Tibial nerve (tissue), 4 donors: ENCODE measurements around the gene BPIFB1. TPM values are rescaled to one million over a fixed set of nuclear protein-coding genes. Genes with fewer than 3 reads are reported as not detected.

Experiments
- DNase-seq, 2 donors: peaks; one replicate each; pipeline ENCODE4 v3.0.0-alpha.2; 2019; ENCODE audit warnings: low spot score in 2 of 2
- H3K27ac ChIP-seq, 4 donors: fragments of 200-600 bp; sonication (generic) in 3 of 4; one replicate each; pipeline ENCODE4 v1.5.1; 2017 to 2019; ENCODE audit warnings: mild to moderate bottlenecking in 1 of 4
- H3K27me3 ChIP-seq, 2 donors: fragments of 200-600 bp; sonication (generic) in 1 of 2; one replicate each; pipeline versions ENCODE4 v1.5.1 to v1.6.0; 2017 to 2019
- H3K36me3 ChIP-seq, 3 donors: fragments of 200-600 bp; sonication (generic); one replicate each; pipeline ENCODE4 v1.5.1; 2018 to 2019
- H3K4me1 ChIP-seq, 4 donors: fragments of 200-600 bp; sonication (generic) in 3 of 4; one replicate each; pipeline ENCODE4 v1.5.1; 2017 to 2019
- H3K4me3 ChIP-seq, 4 donors: fragments of 200-600 bp; sonication (generic) in 3 of 4; one replicate each; pipeline ENCODE4 v1.5.1; 2017 to 2019; ENCODE audit warnings: mild to moderate bottlenecking in 1 of 4, moderate library complexity in 1 of 4
- H3K9me3 ChIP-seq, 4 donors: fragments of 200-600 bp; sonication (generic) in 3 of 4; one replicate each; pipeline ENCODE4 v1.5.1; 2017 to 2019
- EP300 ChIP-seq, 2 donors: sonication (generic); formaldehyde crosslinking; IDR thresholded peaks; one replicate each; pipeline ENCODE4 v1.6.1; 2017; ENCODE audit warnings: antibody characterized with exemption in 2 of 2, mild to moderate bottlenecking in 1 of 2
- POLR2A ChIP-seq, 2 donors: fragments of 450-650 bp; IDR thresholded peaks; one replicate each; pipeline ENCODE4 v1.6.1; 2017; ENCODE audit warnings: antibody characterized with exemption in 2 of 2, mild to moderate bottlenecking in 2 of 2, moderate library complexity in 2 of 2
- WGBS, 2 donors: methylation state at CpG; one replicate each; pipeline ENCODE4 v1.1.5; 2018; 5-methylcytosine and 5-hydroxymethylcytosine counted together
- total RNA-seq, 4 donors: library from RNA; depleted of rRNA; stranded (reverse); fragments of >200 nt; gene quantifications; one replicate each; pipeline ENCODE4 v1.1.0, GENCODE V29; 2016
- TF ChIP-seq, protein P1 (sequence below), 5 experiments: fragments of 200-600 bp in 3 of 5; fragments of 450-650 bp in 2 of 5; sonication (generic) in 3 of 5; IDR thresholded peaks; one replicate each; pipeline ENCODE4 v1.5.1; 2016 to 2019; ENCODE audit warnings: antibody characterized with exemption in 5 of 5, mild to moderate bottlenecking in 3 of 5, moderate library complexity in 2 of 5

The BPIFB1 gene
- total RNA-seq, 4 donors from 2014 or later = not detected

DNA sequence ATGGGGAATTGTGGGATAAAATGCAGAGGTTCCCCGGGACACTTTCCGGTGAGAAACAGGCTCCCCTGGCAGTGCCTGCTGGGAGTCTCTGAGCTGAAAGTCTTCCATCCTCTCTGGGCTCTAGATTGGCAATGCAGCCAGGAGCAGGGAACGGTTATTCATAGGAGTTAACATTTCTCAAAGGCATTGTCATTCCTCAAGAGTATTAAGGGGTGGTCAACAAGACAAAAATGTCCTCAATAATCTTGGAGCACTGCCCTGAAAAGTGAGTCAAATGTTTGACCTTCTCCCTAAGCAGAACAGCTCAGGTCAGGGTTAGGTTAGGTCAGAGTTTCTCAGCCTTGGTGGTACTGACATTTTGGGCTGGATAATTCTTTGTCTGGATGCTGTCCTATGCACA, 13.2 kb downstream of the BPIFB1 start:
- 40 to 50% methylated on average over 3 of the region's 3 CpGs for WGBS, 2 donors
- TF ChIP-seq EP300 (IDR thresholded peaks at IDR 0.05) = no peak
- TF ChIP-seq, protein P1, sequence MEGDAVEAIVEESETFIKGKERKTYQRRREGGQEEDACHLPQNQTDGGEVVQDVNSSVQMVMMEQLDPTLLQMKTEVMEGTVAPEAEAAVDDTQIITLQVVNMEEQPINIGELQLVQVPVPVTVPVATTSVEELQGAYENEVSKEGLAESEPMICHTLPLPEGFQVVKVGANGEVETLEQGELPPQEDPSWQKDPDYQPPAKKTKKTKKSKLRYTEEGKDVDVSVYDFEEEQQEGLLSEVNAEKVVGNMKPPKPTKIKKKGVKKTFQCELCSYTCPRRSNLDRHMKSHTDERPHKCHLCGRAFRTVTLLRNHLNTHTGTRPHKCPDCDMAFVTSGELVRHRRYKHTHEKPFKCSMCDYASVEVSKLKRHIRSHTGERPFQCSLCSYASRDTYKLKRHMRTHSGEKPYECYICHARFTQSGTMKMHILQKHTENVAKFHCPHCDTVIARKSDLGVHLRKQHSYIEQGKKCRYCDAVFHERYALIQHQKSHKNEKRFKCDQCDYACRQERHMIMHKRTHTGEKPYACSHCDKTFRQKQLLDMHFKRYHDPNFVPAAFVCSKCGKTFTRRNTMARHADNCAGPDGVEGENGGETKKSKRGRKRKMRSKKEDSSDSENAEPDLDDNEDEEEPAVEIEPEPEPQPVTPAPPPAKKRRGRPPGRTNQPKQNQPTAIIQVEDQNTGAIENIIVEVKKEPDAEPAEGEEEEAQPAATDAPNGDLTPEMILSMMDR (IDR thresholded peaks at IDR 0.05) = no peak
- TF ChIP-seq POLR2A (IDR thresholded peaks at IDR 0.05) = no peak
- no peak for DNase-seq
- peak overlapping the region in 1 of 4 donors; percentile 43 for H3K27ac ChIP-seq
- H3K9me3 ChIP-seq = no peaks in the 10 kb centered on the region
- H3K27me3 ChIP-seq = no peaks in the 10 kb centered on the region
- H3K36me3 ChIP-seq = no peaks in the 10 kb centered on the region
- H3K4me1 ChIP-seq = peaks cover 0 to 17% (median 9%) of the 10 kb centered on the region in 4 donors
- H3K4me3 ChIP-seq = no peak overlapping the region

DNA sequence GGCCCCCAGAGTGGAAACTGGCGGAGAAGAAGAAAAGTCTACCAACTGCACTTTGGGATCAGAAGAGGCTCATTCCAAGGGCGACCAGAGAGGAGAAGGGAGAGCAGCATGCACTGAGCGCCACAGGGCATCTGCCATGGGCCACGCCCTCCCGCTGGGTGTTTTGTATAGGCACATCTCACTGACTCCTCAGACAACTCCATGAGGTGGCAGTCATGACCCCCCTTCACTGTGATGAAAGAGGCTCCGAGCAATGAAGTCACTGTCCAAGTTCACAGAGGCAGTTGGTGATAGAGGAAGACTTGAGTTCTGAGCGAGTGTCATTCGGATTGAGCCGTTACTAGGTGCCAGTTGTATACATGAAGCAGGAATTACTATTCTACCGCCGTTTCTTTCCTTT, 15.4 kb downstream of the BPIFB1 start:
- Histone ChIP-seq H3K9me3 (no peaks in the 10 kb centered on the region), H3K4me1 (peaks cover 0 to 17% (median 9%) of the 10 kb centered on the region in 4 donors), H3K4me3 (no peak overlapping the region), H3K27me3 (no peaks in the 10 kb centered on the region), H3K36me3 (no peaks in the 10 kb centered on the region), H3K27ac (no peak overlapping the region)
- TF ChIP-seq EP300 (IDR thresholded peaks at IDR 0.05) = no peak
- no peak for TF ChIP-seq POLR2A (IDR thresholded peaks at IDR 0.05)
- TF ChIP-seq, protein P1 (IDR thresholded peaks at IDR 0.05) = no peak
- 81 to 90% methylated on average over 11 of the region's 11 CpGs for WGBS, 2 donors
- DNase-seq = no peak

DNA sequence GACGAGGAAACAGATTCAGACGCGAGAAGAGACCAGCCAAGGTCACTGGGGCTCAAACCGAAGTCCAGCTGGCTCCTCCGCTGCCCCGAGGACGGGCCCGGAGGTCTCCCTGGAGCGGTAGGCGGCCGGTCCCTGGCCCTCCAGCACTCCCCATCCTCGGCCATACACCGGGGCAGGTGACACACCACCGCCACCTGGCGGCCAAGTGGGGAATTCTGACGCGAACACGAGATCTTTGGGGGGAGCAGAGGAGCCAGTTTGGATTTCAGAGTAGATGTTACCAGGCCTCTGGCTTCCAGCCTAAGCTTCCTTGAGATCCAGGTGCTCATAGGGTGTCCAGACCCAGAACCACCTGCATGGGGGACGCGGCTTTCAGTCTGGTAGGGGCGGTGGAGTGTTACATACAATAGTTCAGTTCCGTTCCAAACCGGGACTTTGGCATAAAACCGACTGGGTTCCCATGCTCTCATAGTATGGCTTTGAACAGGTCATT, 16.1 kb downstream of the BPIFB1 start:
- Histone ChIP-seq H3K27me3 (no peaks in the 10 kb centered on the region), H3K27ac (no peak overlapping the region), H3K4me3 (peak overlapping the region in 2 of 4 donors; percentile 3 to 6), H3K9me3 (no peaks in the 10 kb centered on the region), H3K36me3 (no peaks in the 10 kb centered on the region), H3K4me1 (peaks cover 0 to 17% (median 9%) of the 10 kb centered on the region in 4 donors)
- 15 to 30% methylated on average over 13 to 24 of the region's 24 CpGs for WGBS, 2 donors
- no peak for TF ChIP-seq POLR2A (IDR thresholded peaks at IDR 0.05)
- TF ChIP-seq EP300 (IDR thresholded peaks at IDR 0.05) = no peak
- TF ChIP-seq, protein P1 (IDR thresholded peaks at IDR 0.05) = peak; percentile 83 to 97 (median 86)
- peak; percentile 22 to 50 for DNase-seq

DNA sequence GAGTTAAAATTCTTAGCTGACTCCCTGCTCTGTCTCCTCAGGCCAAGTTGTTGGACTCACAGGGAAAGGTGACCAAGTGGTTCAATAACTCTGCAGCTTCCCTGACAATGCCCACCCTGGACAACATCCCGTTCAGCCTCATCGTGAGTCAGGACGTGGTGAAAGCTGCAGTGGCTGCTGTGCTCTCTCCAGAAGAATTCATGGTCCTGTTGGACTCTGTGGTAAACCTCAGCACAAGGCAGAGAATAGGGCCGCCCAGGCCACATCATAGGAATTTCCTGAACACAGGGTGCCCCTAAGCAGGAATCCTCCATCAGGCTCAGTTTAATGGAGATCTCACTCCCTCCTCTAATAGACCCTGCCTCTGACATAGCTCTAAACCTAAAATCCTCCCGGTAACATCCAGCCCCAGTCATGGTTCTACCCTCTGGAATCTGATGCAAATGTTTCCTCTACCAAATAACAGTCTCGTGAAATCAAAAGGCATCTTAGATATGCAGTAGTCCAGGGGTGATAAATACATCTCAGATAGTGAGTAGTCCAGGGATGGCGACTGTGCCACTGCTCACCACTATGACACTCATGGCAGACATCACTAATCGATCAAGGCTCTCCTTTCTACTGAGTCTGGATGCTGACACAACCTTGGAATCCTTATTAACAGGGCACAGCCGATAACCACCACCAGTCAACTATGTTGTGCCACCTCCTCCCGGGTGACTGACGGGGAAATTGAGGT, 18.3 kb downstream of the BPIFB1 start:
- peaks cover 0 to 15% (median 7%) of the 10 kb centered on the region in 4 donors for H3K4me1 ChIP-seq
- TF ChIP-seq POLR2A (IDR thresholded peaks at IDR 0.05) (no peak), EP300 (IDR thresholded peaks at IDR 0.05) (no peak)
- TF ChIP-seq, protein P1 (IDR thresholded peaks at IDR 0.05) = no peak
- 82 to 84% methylated on average over 11 of the region's 11 CpGs for WGBS, 2 donors
- no peaks in the 10 kb centered on the region for H3K9me3 ChIP-seq
- no peak for DNase-seq
- no peak overlapping the region for H3K4me3 ChIP-seq
- H3K36me3 ChIP-seq = no peaks in the 10 kb centered on the region
- H3K27ac ChIP-seq = no peak overlapping the region
- H3K27me3 ChIP-seq = no peaks in the 10 kb centered on the region

DNA sequence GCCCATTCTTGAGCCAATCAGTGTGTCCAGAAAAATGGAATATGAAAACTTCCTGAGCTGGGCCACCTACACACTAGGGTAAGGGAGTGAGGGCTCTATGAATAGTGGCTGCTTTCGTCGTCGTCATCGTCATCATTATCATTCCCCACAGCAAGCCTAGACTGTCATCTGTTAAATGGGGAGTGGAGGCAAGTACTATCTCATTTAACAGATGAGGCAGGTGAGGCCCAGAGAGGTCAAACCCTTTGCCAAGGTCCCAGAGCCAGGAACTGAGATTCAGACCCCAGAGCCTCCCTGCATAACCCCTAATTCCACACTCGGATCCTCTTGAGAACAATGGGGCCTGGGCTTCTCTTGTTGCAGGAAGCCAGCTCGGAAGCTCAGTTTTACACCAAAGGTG, 20.6 kb downstream of the BPIFB1 start:
- no peaks in the 10 kb centered on the region for H3K36me3 ChIP-seq
- WGBS, 2 donors = 77 to 81% methylated on average over 6 of the region's 6 CpGs
- H3K4me3 ChIP-seq = no peak overlapping the region
- no peak for DNase-seq
- H3K27ac ChIP-seq = no peak overlapping the region
- no peaks in the 10 kb centered on the region for H3K9me3 ChIP-seq
- TF ChIP-seq, protein P1 (IDR thresholded peaks at IDR 0.05) = no peak
- no peak for TF ChIP-seq EP300 (IDR thresholded peaks at IDR 0.05)
- no peak for TF ChIP-seq POLR2A (IDR thresholded peaks at IDR 0.05)
- no peaks in the 10 kb centered on the region for H3K27me3 ChIP-seq
- peaks cover 0 to 8% (median 1%) of the 10 kb centered on the region in 4 donors for H3K4me1 ChIP-seq
